NCI-H146 treated with DMSO at 0.1 percent for 48 hours (cell line): ENCODE data around the gene SPG7.
"Not testable (repeated sequence)": the region's sequence is repeated elsewhere in the genome, so short reads cannot be mapped to it uniquely, and the experiment has no call there.

ENCODE experiments used
- DNase-seq: peaks from one replicate; lab custom pipeline; 2025; ENCODE audit not compliant: unreplicated experiment; lab: John Stamatoyannopoulos, UW

Gene SPG7

GRCh38 chr16:89575247-89576152 lies 67.3 kb downstream of the SPG7 start, which contains the start of gene CPNE7:
Gene CPNE7 (plus strand): TSS chr16:89575758. CDS start chr16:89575898, 140 bp downstream.
- DNase-seq = no peak

- no peak for DNase-seq
Measured at GRCh38 chr16:89576153-89577054, 68.2 kb downstream of the SPG7 start.

- no peak for DNase-seq
Measured at GRCh38 chr16:89577055-89577759, 69.0 kb downstream of the SPG7 start.

- DNase-seq = no peak
Measured at GRCh38 chr16:89579351-89579750, 71.1 kb downstream of the SPG7 start.

GRCh38 chr16:89581045-89581695 lies 73.0 kb downstream of the SPG7 start:
- DNase-seq = no peak

GRCh38 chr16:89581861-89582563 lies 73.8 kb downstream of the SPG7 start:
- no peak for DNase-seq

- DNase-seq = no peak
Measured at GRCh38 chr16:89582614-89583196, 74.5 kb downstream of the SPG7 start.

- no peak for DNase-seq
Measured at GRCh38 chr16:89583197-89583894, 75.1 kb downstream of the SPG7 start.

- DNase-seq = no peak
Measured at GRCh38 chr16:89583895-89584644, 75.9 kb downstream of the SPG7 start.

GRCh38 chr16:89584768-89585549 lies 76.8 kb downstream of the SPG7 start:
- no peak for DNase-seq

- DNase-seq = no peak
Measured at GRCh38 chr16:89586218-89586617, 78.0 kb downstream of the SPG7 start.

- DNase-seq = no peak
Measured at GRCh38 chr16:89586853-89587252, 78.7 kb downstream of the SPG7 start.

GRCh38 chr16:89587676-89588075 lies 79.5 kb downstream of the SPG7 start:
- DNase-seq = not testable (repeated sequence)

- no peak for DNase-seq
Measured at GRCh38 chr16:89588413-89589109, 80.4 kb downstream of the SPG7 start.

GRCh38 chr16:89589241-89589926 lies 81.2 kb downstream of the SPG7 start:
- DNase-seq = no peak

- no peak for DNase-seq
Measured at GRCh38 chr16:89593841-89594240, 85.6 kb downstream of the SPG7 start.
